Ammon's horn (tissue), 1 donor: ENCODE data around the gene METTL25B.
A peak's percentile ranks its signal among the peaks of the same experiment; 100 is the strongest.

Experiments
- DNase-seq: peaks from one replicate; pipeline ENCODE4 v3.0.0-alpha.2; 2016; ENCODE audit warnings: low spot score

METTL25B gene

DNA sequence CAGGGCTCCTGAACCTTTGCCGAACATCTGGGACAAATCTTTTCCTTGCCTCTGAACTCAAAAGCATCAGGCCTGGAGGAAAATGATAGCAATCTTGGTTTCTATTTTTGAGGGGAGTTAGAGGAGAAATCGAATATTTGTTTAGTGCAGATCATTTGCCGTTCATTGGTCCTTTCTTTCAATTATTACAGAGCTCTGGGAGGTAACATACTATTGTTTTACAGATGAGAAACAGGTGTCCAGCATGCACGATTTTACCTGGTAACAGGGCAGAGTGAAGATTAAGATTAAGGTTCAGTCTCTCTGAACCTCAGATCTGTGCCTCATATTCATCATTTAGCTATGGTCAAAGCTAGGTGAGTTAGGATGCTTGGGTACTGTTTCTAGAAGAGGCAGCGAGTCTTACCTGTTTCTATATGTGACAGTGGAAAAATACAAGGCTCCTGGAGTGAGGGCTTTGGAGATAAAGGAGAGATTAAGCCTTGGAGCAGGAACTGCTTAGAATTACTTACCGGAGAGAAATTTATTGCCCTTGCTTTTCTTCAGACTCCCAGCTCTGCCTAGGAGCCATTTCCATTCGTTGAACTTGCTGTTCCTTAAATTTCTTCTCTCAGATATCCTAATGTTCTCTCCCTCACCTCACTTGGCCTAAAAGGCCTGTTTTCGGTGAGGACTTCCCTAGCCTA, 40.5 kb downstream of the METTL25B start:
- no peak for DNase-seq

DNA sequence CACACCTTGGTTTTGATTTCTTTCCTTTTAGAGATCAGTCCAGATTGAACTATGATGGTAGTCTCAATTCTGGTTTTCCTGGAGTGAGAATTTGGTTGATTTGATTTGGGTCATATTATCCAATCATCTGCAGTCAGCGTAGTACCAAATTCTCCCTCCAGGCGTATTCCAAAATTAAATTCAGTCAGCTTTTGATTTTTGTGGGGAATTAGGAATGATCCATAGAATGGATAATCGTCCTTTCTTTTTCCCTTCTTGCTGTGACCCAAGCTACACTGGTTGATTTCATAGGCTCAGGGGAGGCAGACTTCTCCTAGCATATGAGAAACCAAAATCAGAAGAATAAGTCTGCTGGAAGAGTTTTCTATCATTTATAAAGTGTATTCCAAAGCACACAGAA, 44.0 kb downstream of the METTL25B start:
- DNase-seq = no peak

DNA sequence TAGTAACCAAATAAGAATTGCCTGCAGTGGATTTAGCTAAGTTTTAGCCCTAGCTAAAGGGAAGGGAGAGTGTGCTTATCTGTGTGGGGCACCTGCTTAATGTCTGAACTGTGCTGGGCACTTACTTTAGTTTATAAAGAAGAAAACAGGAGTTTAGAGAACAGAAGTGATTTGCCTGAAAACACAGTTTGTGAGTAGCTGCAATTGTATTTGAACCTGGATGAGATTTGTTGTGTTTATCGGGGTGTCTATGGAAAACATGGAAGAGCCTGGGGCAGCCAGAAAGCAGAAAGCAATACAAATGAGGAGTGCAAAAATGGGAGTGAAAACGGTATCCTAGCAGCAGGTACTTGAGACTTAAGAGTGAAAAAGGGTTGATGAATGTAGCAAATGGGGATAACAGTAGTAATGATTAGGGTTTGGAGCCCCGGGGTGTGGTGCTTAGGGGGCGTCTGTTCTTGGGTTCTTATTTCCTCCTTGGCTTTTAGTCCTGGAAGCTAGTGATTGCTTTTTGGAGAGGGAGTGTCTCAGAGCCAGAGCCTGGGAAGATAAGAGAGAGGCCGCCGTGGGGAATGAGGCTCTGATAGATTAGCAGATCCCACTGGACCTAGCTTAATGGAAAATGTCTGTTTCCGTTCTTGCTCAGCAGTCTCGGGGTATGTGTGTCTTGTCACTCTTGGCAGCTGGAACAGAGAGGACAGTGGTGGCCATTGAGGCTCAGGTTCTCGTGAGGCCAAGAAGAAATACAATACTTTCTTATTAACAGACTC, 44.6 kb downstream of the METTL25B start:
- peak; percentile 24 for DNase-seq

DNA sequence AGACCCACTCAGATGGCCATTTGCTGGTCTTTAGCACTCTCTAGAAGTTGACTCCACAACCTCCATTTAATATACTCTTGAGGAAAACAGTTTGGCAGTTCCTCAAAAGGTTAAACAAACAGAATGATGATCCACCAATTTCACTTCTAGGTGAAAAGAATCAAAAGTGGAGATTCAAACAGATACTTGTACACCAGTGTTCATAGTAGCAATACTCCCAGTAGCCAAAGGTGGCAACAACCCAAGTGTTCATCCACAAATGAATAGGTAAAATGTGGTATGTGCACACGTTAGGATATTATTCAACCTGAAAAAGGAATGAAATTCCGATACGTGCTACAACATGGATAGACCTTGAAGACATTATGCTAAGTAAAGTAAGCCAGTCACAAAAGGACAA, 45.3 kb downstream of the METTL25B start:
- DNase-seq = no peak

DNA sequence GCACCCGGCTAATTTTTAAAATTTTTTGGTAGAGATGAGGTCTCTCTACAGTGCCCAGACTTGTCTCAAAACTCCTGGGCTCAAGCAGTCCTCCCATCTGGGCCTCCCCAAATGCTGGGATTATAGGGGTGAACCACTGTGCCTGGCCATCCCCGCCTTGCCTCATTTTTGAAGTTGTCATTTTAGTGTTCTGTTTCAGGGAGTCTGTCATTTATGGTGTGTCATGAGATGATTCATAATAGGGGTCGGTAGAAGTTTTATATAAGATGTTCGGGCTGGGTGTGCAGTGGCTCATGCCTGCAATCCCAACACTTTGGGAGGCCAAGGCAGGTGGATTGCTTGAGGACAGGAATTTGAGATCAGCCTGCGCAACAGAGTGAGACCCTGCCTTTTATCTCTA, 47.5 kb downstream of the METTL25B start:
- DNase-seq = no peak

DNA sequence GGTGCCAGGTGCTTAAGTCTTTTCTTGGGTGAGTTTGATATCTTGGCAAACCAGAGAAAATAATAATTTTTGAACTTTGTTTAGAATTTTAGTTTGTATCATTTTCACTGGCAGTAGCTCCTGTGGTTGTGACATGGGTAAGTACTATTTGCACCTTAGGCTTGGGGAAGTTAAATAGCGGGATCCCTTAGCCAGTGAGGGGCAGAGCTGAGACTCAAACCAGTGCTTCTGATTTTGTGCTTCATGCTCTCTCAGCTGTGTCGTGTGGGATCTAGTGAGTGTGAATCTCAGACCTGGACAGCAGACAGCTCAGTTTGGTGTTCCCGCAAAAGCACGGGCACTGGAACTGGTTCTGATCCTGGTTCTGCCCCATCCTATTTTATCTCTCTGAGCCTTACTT, 48.7 kb downstream of the METTL25B start:
- no peak for DNase-seq

DNA sequence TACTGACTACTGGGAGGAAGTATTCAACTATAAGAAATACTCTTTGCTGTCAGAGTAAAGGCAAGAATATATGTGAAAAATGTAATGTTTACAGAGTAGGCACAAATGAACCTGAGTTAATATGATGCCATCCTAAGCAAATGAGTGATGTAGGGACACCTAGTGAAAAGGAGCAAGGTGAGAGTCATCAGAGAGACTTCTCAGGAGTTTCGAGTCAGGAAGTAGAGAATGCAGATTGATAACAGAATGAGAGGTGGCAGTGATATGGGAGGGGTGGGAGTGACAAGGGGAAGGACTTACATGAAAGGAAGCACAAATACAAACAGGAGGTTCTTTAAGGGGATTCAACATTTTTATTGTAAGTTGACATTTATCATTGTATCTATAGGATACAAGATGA, 49.3 kb downstream of the METTL25B start:
- DNase-seq = no peak

DNA sequence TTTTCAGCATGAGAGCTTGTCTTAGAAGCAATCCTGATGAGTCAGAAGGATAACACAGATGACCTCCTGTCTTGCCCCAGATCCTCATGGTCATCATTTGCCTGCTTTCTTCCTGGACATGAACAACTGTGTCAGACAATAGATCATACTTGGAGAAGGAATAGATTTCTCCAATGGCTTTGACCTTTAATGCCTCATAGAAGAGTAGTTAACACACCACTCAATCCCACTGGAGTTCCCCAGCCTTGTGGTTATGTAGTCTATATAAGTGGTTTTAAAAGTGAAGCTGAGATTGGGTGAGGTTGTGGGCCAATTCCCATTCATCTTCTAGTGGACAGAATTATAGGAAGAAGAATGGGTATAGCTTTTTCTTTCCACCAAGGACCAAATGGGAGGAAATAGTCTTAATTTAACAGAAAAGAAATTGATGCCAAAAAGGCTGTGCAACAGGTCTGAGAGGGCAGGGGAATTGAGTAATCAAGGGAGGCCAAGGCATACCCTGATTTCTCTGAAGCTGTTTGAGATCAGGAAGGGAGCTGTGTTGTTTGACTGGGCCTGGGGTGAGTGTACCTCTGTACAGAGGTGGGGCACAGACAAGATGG, 53.4 kb downstream of the METTL25B start:
- DNase-seq = no peak

DNA sequence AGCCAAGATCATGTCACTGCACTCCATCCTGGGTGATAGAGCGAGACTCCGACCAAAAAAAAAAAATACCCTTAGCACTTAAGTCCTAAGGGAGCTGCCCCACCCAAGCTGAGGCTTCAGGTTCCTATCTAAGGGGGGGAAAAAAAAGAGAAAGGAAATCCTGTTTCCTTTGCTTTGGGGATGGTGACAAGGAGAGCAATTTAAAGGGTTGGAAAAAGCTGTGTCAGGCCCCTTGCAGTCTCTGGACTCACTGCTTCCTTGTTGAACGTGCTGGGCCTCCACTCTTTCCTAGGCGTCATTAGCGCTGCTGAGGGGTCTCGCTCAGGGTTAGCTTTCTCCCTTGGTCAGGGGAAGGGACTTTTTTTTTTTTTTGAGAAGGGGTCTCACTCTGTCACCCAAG, 57.2 kb downstream of the METTL25B start:
- DNase-seq = no peak
